NB4 (cell line): ENCODE data around the gene CHST8.

Experiments
- CTCF ChIP-seq: IDR thresholded peaks from one replicate; pipeline ENCODE4 v1.5.1; 2012; ENCODE audit warnings: low read depth, low read length
- POLR2A ChIP-seq: IDR thresholded peaks from 2 replicates; pipeline ENCODE4 v1.6.1; 2011; ENCODE audit warnings: mild to moderate bottlenecking; ENCODE audit not compliant: insufficient read length; ENCODE audit errors: extremely low read depth

GRCh38 chr19:33683881-33684537 lies 62.3 kb downstream of the CHST8 start:
- TF ChIP-seq CTCF (no peak), POLR2A (no peak)
